Measurements from ENCODE around the gene DBN1. TPM values are rescaled to one million over a fixed set of nuclear protein-coding genes. Genes with fewer than 3 reads are reported as not detected.

DBN1 gene
- total and polyA plus RNA-seq, 2 of the 8 experiments (the other 6 are each of a cell fraction or from before 2014, with no cell fraction given), result 168 to 333 TPM

DNA sequence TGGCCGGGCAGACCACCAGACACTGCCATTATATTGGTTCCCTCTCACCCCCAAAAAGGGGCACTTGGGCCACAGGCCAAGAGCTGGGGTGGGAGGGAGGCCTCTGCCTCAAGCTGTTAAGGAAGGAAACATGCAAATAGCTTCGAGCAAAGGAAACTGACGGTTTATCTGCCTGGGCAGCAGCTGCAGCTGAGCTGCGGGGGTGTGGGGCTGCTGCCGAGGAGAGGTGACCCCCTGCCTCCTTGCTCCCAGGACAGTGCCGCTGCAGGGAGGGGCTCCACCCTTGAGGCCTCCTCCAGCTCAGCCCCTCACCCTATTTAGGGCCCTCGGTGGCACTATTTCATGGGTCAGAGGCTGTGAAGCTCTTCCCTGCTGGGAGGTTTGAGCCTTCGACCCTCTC lies 35.4 kb upstream of the DBN1 start (continued):
- TF ChIP-seq, protein P1, sequence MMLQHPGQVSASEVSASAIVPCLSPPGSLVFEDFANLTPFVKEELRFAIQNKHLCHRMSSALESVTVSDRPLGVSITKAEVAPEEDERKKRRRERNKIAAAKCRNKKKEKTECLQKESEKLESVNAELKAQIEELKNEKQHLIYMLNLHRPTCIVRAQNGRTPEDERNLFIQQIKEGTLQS (IDR thresholded peaks at IDR 0.05; ENCODE audit: insufficient read depth, low read depth, low read length), result no peak
- TF ChIP-seq JUND (IDR thresholded peaks at IDR 0.05; ENCODE audit: low read length) (no peak), ZNF274 (IDR thresholded peaks at IDR 0.05; ENCODE audit: borderline replicate concordance, extremely low read depth, low read length) (no peak), JUN (IDR thresholded peaks at IDR 0.05; ENCODE audit: low read depth, low read length) (no peak), ASH2L (IDR thresholded peaks at IDR 0.05; ENCODE audit: low read length) (no peak)
- TF ChIP-seq, protein P2, sequence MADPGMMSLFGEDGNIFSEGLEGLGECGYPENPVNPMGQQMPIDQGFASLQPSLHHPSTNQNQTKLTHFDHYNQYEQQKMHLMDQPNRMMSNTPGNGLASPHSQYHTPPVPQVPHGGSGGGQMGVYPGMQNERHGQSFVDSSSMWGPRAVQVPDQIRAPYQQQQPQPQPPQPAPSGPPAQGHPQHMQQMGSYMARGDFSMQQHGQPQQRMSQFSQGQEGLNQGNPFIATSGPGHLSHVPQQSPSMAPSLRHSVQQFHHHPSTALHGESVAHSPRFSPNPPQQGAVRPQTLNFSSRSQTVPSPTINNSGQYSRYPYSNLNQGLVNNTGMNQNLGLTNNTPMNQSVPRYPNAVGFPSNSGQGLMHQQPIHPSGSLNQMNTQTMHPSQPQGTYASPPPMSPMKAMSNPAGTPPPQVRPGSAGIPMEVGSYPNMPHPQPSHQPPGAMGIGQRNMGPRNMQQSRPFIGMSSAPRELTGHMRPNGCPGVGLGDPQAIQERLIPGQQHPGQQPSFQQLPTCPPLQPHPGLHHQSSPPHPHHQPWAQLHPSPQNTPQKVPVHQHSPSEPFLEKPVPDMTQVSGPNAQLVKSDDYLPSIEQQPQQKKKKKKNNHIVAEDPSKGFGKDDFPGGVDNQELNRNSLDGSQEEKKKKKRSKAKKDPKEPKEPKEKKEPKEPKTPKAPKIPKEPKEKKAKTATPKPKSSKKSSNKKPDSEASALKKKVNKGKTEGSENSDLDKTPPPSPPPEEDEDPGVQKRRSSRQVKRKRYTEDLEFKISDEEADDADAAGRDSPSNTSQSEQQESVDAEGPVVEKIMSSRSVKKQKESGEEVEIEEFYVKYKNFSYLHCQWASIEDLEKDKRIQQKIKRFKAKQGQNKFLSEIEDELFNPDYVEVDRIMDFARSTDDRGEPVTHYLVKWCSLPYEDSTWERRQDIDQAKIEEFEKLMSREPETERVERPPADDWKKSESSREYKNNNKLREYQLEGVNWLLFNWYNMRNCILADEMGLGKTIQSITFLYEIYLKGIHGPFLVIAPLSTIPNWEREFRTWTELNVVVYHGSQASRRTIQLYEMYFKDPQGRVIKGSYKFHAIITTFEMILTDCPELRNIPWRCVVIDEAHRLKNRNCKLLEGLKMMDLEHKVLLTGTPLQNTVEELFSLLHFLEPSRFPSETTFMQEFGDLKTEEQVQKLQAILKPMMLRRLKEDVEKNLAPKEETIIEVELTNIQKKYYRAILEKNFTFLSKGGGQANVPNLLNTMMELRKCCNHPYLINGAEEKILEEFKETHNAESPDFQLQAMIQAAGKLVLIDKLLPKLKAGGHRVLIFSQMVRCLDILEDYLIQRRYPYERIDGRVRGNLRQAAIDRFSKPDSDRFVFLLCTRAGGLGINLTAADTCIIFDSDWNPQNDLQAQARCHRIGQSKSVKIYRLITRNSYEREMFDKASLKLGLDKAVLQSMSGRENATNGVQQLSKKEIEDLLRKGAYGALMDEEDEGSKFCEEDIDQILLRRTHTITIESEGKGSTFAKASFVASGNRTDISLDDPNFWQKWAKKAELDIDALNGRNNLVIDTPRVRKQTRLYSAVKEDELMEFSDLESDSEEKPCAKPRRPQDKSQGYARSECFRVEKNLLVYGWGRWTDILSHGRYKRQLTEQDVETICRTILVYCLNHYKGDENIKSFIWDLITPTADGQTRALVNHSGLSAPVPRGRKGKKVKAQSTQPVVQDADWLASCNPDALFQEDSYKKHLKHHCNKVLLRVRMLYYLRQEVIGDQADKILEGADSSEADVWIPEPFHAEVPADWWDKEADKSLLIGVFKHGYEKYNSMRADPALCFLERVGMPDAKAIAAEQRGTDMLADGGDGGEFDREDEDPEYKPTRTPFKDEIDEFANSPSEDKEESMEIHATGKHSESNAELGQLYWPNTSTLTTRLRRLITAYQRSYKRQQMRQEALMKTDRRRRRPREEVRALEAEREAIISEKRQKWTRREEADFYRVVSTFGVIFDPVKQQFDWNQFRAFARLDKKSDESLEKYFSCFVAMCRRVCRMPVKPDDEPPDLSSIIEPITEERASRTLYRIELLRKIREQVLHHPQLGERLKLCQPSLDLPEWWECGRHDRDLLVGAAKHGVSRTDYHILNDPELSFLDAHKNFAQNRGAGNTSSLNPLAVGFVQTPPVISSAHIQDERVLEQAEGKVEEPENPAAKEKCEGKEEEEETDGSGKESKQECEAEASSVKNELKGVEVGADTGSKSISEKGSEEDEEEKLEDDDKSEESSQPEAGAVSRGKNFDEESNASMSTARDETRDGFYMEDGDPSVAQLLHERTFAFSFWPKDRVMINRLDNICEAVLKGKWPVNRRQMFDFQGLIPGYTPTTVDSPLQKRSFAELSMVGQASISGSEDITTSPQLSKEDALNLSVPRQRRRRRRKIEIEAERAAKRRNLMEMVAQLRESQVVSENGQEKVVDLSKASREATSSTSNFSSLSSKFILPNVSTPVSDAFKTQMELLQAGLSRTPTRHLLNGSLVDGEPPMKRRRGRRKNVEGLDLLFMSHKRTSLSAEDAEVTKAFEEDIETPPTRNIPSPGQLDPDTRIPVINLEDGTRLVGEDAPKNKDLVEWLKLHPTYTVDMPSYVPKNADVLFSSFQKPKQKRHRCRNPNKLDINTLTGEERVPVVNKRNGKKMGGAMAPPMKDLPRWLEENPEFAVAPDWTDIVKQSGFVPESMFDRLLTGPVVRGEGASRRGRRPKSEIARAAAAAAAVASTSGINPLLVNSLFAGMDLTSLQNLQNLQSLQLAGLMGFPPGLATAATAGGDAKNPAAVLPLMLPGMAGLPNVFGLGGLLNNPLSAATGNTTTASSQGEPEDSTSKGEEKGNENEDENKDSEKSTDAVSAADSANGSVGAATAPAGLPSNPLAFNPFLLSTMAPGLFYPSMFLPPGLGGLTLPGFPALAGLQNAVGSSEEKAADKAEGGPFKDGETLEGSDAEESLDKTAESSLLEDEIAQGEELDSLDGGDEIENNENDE (IDR thresholded peaks at IDR 0.05; ENCODE audit: insufficient replicate concordance, low read length), result no peak
